Calu3 (cell line): ENCODE results near the gene FLNA. TPM values are rescaled to one million over a fixed set of nuclear protein-coding genes. Genes with fewer than 3 reads are reported as not detected.

Experiments
- BruUV-seq: library from RNA; stranded (reverse); fragments of 400-500 nt; replicated peaks from 2 replicates; lab custom pipeline; 2021; lab: Mats Ljungman, UMichigan
- CTCF ChIA-PET: fragments of 300-600 bp; sonication (Branson Sonifier 250); formaldehyde crosslinking; loops from one replicate; lab custom pipeline; 2022; ENCODE audit warnings: antibody characterized with exemption; lab: Charles Lee
- DNase-seq: peaks from one replicate; pipeline ENCODE4 v3.0.0; 2022
- H3K27ac Mint-ChIP-seq: one replicate; pipeline ENCODE4 v1.8.0; 2022; ENCODE audit warnings: mixed read lengths; ENCODE audit not compliant: unreplicated experiment
- H3K27me3 Mint-ChIP-seq: one replicate; pipeline ENCODE4 v1.8.0; 2022; ENCODE audit warnings: mixed read lengths; ENCODE audit not compliant: unreplicated experiment
- H3K36me3 Mint-ChIP-seq: one replicate; pipeline ENCODE4 v1.8.0; 2022; ENCODE audit warnings: mild to moderate bottlenecking, moderate library complexity, mixed read lengths; ENCODE audit not compliant: insufficient read depth, unreplicated experiment
- H3K4me1 Mint-ChIP-seq: one replicate; pipeline ENCODE4 v1.8.0; 2022; ENCODE audit warnings: mild to moderate bottlenecking, low read depth, mixed read lengths; ENCODE audit not compliant: unreplicated experiment
- H3K4me3 Mint-ChIP-seq: one replicate; pipeline ENCODE4 v1.8.0; 2022; ENCODE audit warnings: mild to moderate bottlenecking, low read depth, moderate library complexity, mixed read lengths; ENCODE audit not compliant: unreplicated experiment
- H3K9me3 Mint-ChIP-seq: one replicate; pipeline ENCODE4 v1.8.0; 2022; ENCODE audit warnings: low read depth, mixed read lengths; ENCODE audit not compliant: unreplicated experiment
- CTCF ChIP-seq: fragments of 200-600 bp; IDR thresholded peaks from one replicate; pipeline ENCODE4 v1.8.0; 2022; ENCODE audit warnings: antibody characterized with exemption; ENCODE audit not compliant: unreplicated experiment
- intact Hi-C: fragments of 100-400 bp; cut with micrococcal nuclease; formaldehyde crosslinking; loops from one replicate; pipeline ENCODE4 v1.10.0; 2022; ENCODE audit not compliant: unreplicated experiment
- total RNA-seq: library from RNA; stranded (reverse); gene quantifications from 2 replicates; pipeline ENCODE4 v1.2.3, GENCODE V29; 2022

FLNA gene
- total RNA-seq, 1 experiment from 2014 or later: 1,240 TPM

DNA sequence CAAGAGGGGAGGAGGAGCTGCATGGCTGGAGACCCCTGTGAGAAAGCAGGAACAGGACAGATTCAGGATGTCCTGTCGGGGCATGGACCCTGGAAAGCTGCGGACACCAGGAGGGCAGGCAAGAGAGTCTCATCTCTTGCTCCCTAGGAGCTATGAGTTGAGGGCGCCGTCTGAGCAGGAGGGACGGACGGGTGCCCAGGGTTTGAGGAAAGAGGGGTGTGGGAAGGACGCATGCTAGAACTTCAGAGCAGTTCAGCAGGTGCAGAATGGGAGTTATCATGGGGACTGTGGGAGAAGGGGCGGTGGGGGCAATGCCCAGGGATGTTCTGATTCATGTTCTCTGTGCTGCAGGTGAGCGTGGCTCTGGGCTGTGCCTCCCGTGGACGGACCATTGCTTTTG is 54.0 kb downstream of the FLNA start:
- TF ChIP-seq CTCF: no peak
- no peaks in the 10 kb centered on the region for H3K9me3 Mint-ChIP-seq
- peaks cover 65% of the 10 kb centered on the region for H3K27me3 Mint-ChIP-seq
- no peak overlapping the region for H3K27ac Mint-ChIP-seq
- BruUV-seq: no TSS peak
- intact Hi-C loops: no loop called here
- H3K36me3 Mint-ChIP-seq: no peaks in the 10 kb centered on the region
- CTCF ChIA-PET: no interaction called here
- H3K4me3 Mint-ChIP-seq: no peak overlapping the region
- H3K4me1 Mint-ChIP-seq: no peaks in the 10 kb centered on the region
- no peak for DNase-seq

GRCh38 chrX:154317391-154317995 is 56.9 kb downstream of the FLNA start:
- BruUV-seq: no TSS peak
- peak; percentile 18 for DNase-seq
- no peaks in the 10 kb centered on the region for H3K36me3 Mint-ChIP-seq
- H3K27me3 Mint-ChIP-seq: peaks cover 41% of the 10 kb centered on the region
- H3K27ac Mint-ChIP-seq: no peak overlapping the region
- CTCF ChIA-PET: interaction anchor here (1.0 kb wide), 1 partner anchor 9 kb away, joined by 3 read pairs; no protein-coding TSS in a partner anchor
- H3K4me1 Mint-ChIP-seq: no peaks in the 10 kb centered on the region
- intact Hi-C loops: no loop called here
- no peaks in the 10 kb centered on the region for H3K9me3 Mint-ChIP-seq
- H3K4me3 Mint-ChIP-seq: no peak overlapping the region
- TF ChIP-seq CTCF: no peak

- H3K4me3 Mint-ChIP-seq: no peak overlapping the region
- H3K9me3 Mint-ChIP-seq: no peaks in the 10 kb centered on the region
- no TSS peak for BruUV-seq
- H3K4me1 Mint-ChIP-seq: no peaks in the 10 kb centered on the region
- peaks cover 39% of the 10 kb centered on the region for H3K27me3 Mint-ChIP-seq
- no peak overlapping the region for H3K27ac Mint-ChIP-seq
- TF ChIP-seq CTCF: no peak
- no peaks in the 10 kb centered on the region for H3K36me3 Mint-ChIP-seq
- DNase-seq: no peak
- CTCF ChIA-PET: interaction anchor here (0.5 kb wide), 1 partner anchor 110 kb away, joined by 3 read pairs; no protein-coding TSS in a partner anchor
- intact Hi-C loops: no loop called here
Observed at GRCh38 chrX:154315416-154315815, 59.0 kb downstream of the FLNA start.

GRCh38 chrX:154313147-154313546 is 61.3 kb downstream of the FLNA start:
- Mint-ChIP-seq H3K36me3 (no peaks in the 10 kb centered on the region), H3K4me3 (no peak overlapping the region), H3K27ac (no peak overlapping the region), H3K9me3 (no peaks in the 10 kb centered on the region), H3K27me3 (peaks cover 26% of the 10 kb centered on the region), H3K4me1 (no peaks in the 10 kb centered on the region)
- CTCF ChIA-PET: no interaction called here
- no TSS peak for BruUV-seq
- DNase-seq: no peak
- intact Hi-C loops: no loop called here
- TF ChIP-seq CTCF: no peak
